GM23248 (cell line): ENCODE measurements around the gene RAD51B. TPM values are rescaled to one million over a fixed set of nuclear protein-coding genes. Genes with fewer than 3 reads are reported as not detected.

Experiments
- DNase-seq: peaks from one replicate; pipeline ENCODE4 v3.0.0-alpha.2; 2015
- H2AFZ ChIP-seq: fragments of 200-600 bp; sonication (generic); 2 replicates; pipeline ENCODE4 v1.6.1; 2016; ENCODE audit warnings: antibody characterized with exemption
- H3F3A ChIP-seq: fragments of 200-600 bp; sonication (generic); 2 replicates; pipeline ENCODE4 v1.6.1; 2016; ENCODE audit warnings: mild to moderate bottlenecking, antibody characterized with exemption, mixed run types; ENCODE audit not compliant: insufficient read depth
- H3K27ac ChIP-seq: fragments of 200-600 bp; sonication (generic); 2 replicates; pipeline ENCODE4 v1.5.1; 2016; ENCODE audit warnings: mild to moderate bottlenecking
- H3K27me3 ChIP-seq: fragments of 200-600 bp; sonication (generic); replicated peaks from 2 replicates; pipeline ENCODE4 v1.6.1; 2016; ENCODE audit warnings: mild to moderate bottlenecking; ENCODE audit not compliant: insufficient read depth
- H3K36me3 ChIP-seq: fragments of 200-600 bp; sonication (generic); 2 replicates; pipeline ENCODE4 v1.6.1; 2016; ENCODE audit warnings: low read depth, mild to moderate bottlenecking
- H3K4me1 ChIP-seq: fragments of 200-600 bp; sonication (generic); 2 replicates; pipeline ENCODE4 v1.6.1; 2016; ENCODE audit warnings: mild to moderate bottlenecking; ENCODE audit not compliant: insufficient read depth
- H3K4me2 ChIP-seq: fragments of 200-600 bp; sonication (generic); one replicate; pipeline ENCODE4 v1.6.1; 2016; ENCODE audit warnings: mild to moderate bottlenecking; ENCODE audit not compliant: unreplicated experiment
- H3K4me3 ChIP-seq: fragments of 200-600 bp; sonication (generic); 2 replicates; pipeline ENCODE4 v1.5.1; 2016; ENCODE audit warnings: mild to moderate bottlenecking
- H3K79me2 ChIP-seq: fragments of 200-600 bp; sonication (generic); 2 replicates; pipeline ENCODE4 v1.6.1; 2016; ENCODE audit warnings: mild to moderate bottlenecking; ENCODE audit not compliant: insufficient read depth
- H3K9ac ChIP-seq: fragments of 200-600 bp; sonication (generic); 2 replicates; pipeline ENCODE4 v1.6.1; 2016; ENCODE audit warnings: mild to moderate bottlenecking
- H3K9me2 ChIP-seq: fragments of 200-600 bp; sonication (generic); 2 replicates; pipeline ENCODE4 v1.6.1; 2016; ENCODE audit warnings: mixed run types, mild to moderate bottlenecking, moderate library complexity; ENCODE audit not compliant: insufficient read depth
- H3K9me3 ChIP-seq: fragments of 200-600 bp; sonication (generic); one replicate; pipeline ENCODE4 v1.6.1; 2017; ENCODE audit warnings: low read depth
- H4K20me1 ChIP-seq: fragments of 200-600 bp; sonication (generic); 2 replicates; pipeline ENCODE4 v1.6.0; 2016; ENCODE audit not compliant: insufficient read depth
- EZH2 ChIP-seq: fragments of 200-600 bp; sonication (generic); IDR thresholded peaks from 2 replicates; pipeline ENCODE4 v1.6.1; 2018; ENCODE audit warnings: antibody characterized with exemption, mild to moderate bottlenecking; ENCODE audit not compliant: insufficient read depth, poor library complexity, severe bottlenecking
- EZH2phosphoT487 ChIP-seq: fragments of 200-600 bp; sonication (generic); IDR thresholded peaks from 2 replicates; pipeline ENCODE4 v1.6.1; 2018; ENCODE audit warnings: antibody characterized with exemption, moderate library complexity, mild to moderate bottlenecking, low read depth; ENCODE audit not compliant: insufficient read depth
- WGBS, 2 experiments: methylation state at CpG; one replicate each; pipeline ENCODE4 v1.1.6; 2015 to 2017; ENCODE audit warnings: low lambda C conversion rate in 2 of 2, low coverage in 1 of 2; ENCODE audit errors: missing lambda C conversion rate in 2 of 2; 5-methylcytosine and 5-hydroxymethylcytosine counted together
- in situ Hi-C: fragments of 300-500 bp; cut with MboI; formaldehyde crosslinking; loops from 2 replicates; pipeline ENCODE4 v1.15.0; 2020
- polyA plus RNA-seq: library from polyadenylated mRNA; unstranded; fragments of >200 nt; fragmentation: Nextera tagmentation; extraction: Ambion mirVana; gene quantifications from 2 replicates; pipeline ENCODE4 v1.2.1, GENCODE V29; 2016
- total RNA-seq: library from RNA; depleted of rRNA; stranded (reverse); fragments of >200 nt; shearing (Covaris generic); gene quantifications from 2 replicates; pipeline ENCODE4 v1.2.3, GENCODE V29; 2014

RAD51B gene
- total and polyA plus RNA-seq, 2 experiments from 2014 or later = 4.0 to 8.8 TPM

- H2AFZ ChIP-seq = no peak overlapping the region
- H3K27me3 ChIP-seq = no peaks in the 10 kb centered on the region
Observed at GRCh38 chr14:68355415-68355814, 535.8 kb downstream of the RAD51B start.

GRCh38 chr14:68357777-68358176 lies 538.2 kb downstream of the RAD51B start:
- in situ Hi-C loops = no loop called here

More at GRCh38 chr14:68355415-68355814, 535.8 kb downstream of the RAD51B start:
- Histone ChIP-seq H3K36me3 (no peaks in the 10 kb centered on the region), H3K9ac (no peak overlapping the region), H3F3A (0 out of 2 replicates have a peak, but pooled peaks cover 4% of the 10 kb centered on the region), H3K4me3 (no peak overlapping the region), H3K27ac (no peak overlapping the region), H3K9me3 (no peaks in the 10 kb centered on the region), H4K20me1 (no peaks in the 10 kb centered on the region), H3K9me2 (no peaks in the 10 kb centered on the region), H3K4me1 (peaks cover 8% of the 10 kb centered on the region), H3K4me2 (no peak overlapping the region), H3K79me2 (no peaks in the 10 kb centered on the region)
- DNase-seq = no peak
- WGBS, 2 experiments = 85 to 89% methylated on average over 2 of the region's 2 CpGs
- in situ Hi-C loops = no loop called here
- TF ChIP-seq EZH2 (no peak), EZH2phosphoT487 (no peak)

GRCh38 chr14:68358500-68358899 lies 538.9 kb downstream of the RAD51B start:
- H3F3A ChIP-seq = peaks cover 15% of the 10 kb centered on the region
- no peak for DNase-seq
- H3K4me1 ChIP-seq = peaks cover 17% of the 10 kb centered on the region
- H3K79me2 ChIP-seq = no peaks in the 10 kb centered on the region
- H3K27me3 ChIP-seq = no peaks in the 10 kb centered on the region
- no peak overlapping the region for H3K27ac ChIP-seq
- no peak overlapping the region for H2AFZ ChIP-seq
- 94 to 100% methylated on average over 1 of the region's 1 CpG for WGBS, 2 experiments
- no peaks in the 10 kb centered on the region for H3K36me3 ChIP-seq
- no peaks in the 10 kb centered on the region for H3K9me3 ChIP-seq
- H4K20me1 ChIP-seq = no peaks in the 10 kb centered on the region
- in situ Hi-C loops = no loop called here
- H3K9me2 ChIP-seq = no peaks in the 10 kb centered on the region
- H3K4me2 ChIP-seq = no peak overlapping the region
- TF ChIP-seq EZH2phosphoT487 (no peak), EZH2 (no peak)
- no peak overlapping the region for H3K9ac ChIP-seq
- H3K4me3 ChIP-seq = no peak overlapping the region

More at GRCh38 chr14:68357777-68358176, 538.2 kb downstream of the RAD51B start:
- Histone ChIP-seq H3F3A (peaks cover 15% of the 10 kb centered on the region), H3K4me2 (no peak overlapping the region), H2AFZ (no peak overlapping the region), H3K79me2 (no peaks in the 10 kb centered on the region), H3K27ac (no peak overlapping the region), H3K4me1 (peaks cover 17% of the 10 kb centered on the region), H3K27me3 (no peaks in the 10 kb centered on the region), H3K9me3 (no peaks in the 10 kb centered on the region), H4K20me1 (no peaks in the 10 kb centered on the region), H3K4me3 (no peak overlapping the region), H3K9me2 (no peaks in the 10 kb centered on the region), H3K9ac (no peak overlapping the region), H3K36me3 (no peaks in the 10 kb centered on the region)
- TF ChIP-seq EZH2phosphoT487 = no peak
- TF ChIP-seq EZH2 = no peak
- WGBS, 2 experiments = 44 to 64% methylated on average over 1 of the region's 1 CpG
- no peak for DNase-seq

GRCh38 chr14:68359022-68359836 lies 539.6 kb downstream of the RAD51B start:
- no peak for DNase-seq
- H3F3A ChIP-seq = peaks cover 15% of the 10 kb centered on the region
- H3K27ac ChIP-seq = no peak overlapping the region
- H3K4me1 ChIP-seq = peaks cover 17% of the 10 kb centered on the region
- no peaks in the 10 kb centered on the region for H3K9me2 ChIP-seq
- TF ChIP-seq EZH2 = no peak
- no peak for TF ChIP-seq EZH2phosphoT487
- H3K9me3 ChIP-seq = no peaks in the 10 kb centered on the region
- no peak overlapping the region for H3K9ac ChIP-seq
- H3K27me3 ChIP-seq = no peaks in the 10 kb centered on the region
- WGBS, 2 experiments = 90 to 92% methylated on average over 12 of the region's 12 CpGs
- in situ Hi-C loops = no loop called here
- H3K79me2 ChIP-seq = no peaks in the 10 kb centered on the region
- no peak overlapping the region for H3K4me2 ChIP-seq
- H3K4me3 ChIP-seq = no peak overlapping the region
- no peaks in the 10 kb centered on the region for H3K36me3 ChIP-seq
- 0 out of 2 replicates have a peak overlapping the region, but pooled peaks have one; percentile 47 for H2AFZ ChIP-seq
- no peaks in the 10 kb centered on the region for H4K20me1 ChIP-seq
